GM23338 (cell line): ENCODE results near the gene TSPAN5. TPM values are rescaled to one million over a fixed set of nuclear protein-coding genes. Genes with fewer than 3 reads are reported as not detected.

Experiments
- ATAC-seq: fragments of 200-7000 bp; cut with Tn5 transposase; 3 replicates; pipeline ENCODE4 v1.9.1; 2020
- DNase-seq: peaks from one replicate; pipeline ENCODE4 v3.0.0-alpha.2; 2015; ENCODE audit warnings: low spot score
- H2AFZ ChIP-seq: fragments of 200-600 bp; sonication (generic); 2 replicates; pipeline ENCODE4 v1.8.0; 2016; ENCODE audit warnings: antibody characterized with exemption, mild to moderate bottlenecking, moderate library complexity
- H3F3A ChIP-seq: fragments of 200-600 bp; sonication (generic); replicated peaks from 2 replicates; pipeline ENCODE4 v1.8.0; 2017; ENCODE audit warnings: antibody characterized with exemption, mixed run types, low read depth
- H3K27ac ChIP-seq: fragments of 200-600 bp; sonication (generic); 2 replicates; pipeline ENCODE4 v1.6.1; 2016; ENCODE audit warnings: low read depth
- H3K27me3 ChIP-seq: fragments of 200-600 bp; sonication (generic); 2 replicates; pipeline ENCODE4 v1.8.0; 2016; ENCODE audit warnings: mild to moderate bottlenecking, mixed run types, moderate library complexity; ENCODE audit not compliant: insufficient read depth
- H3K36me3 ChIP-seq: fragments of 200-600 bp; sonication (generic); 2 replicates; pipeline ENCODE4 v1.8.0; 2016; ENCODE audit warnings: mild to moderate bottlenecking; ENCODE audit not compliant: insufficient read depth
- H3K4me1 ChIP-seq: fragments of 200-600 bp; sonication (generic); 2 replicates; pipeline ENCODE4 v1.8.0; 2016; ENCODE audit warnings: mild to moderate bottlenecking, moderate library complexity; ENCODE audit not compliant: insufficient read depth
- H3K4me2 ChIP-seq: fragments of 200-600 bp; sonication (generic); 2 replicates; pipeline ENCODE4 v1.7.1; 2017; ENCODE audit warnings: mixed run types
- H3K4me3 ChIP-seq: fragments of 200-600 bp; sonication (generic); 2 replicates; pipeline ENCODE4 v1.6.1; 2016; ENCODE audit warnings: mixed run types
- H3K79me2 ChIP-seq: fragments of 200-600 bp; sonication (generic); replicated peaks from 2 replicates; pipeline ENCODE4 v1.8.0; 2017; ENCODE audit warnings: mild to moderate bottlenecking; ENCODE audit not compliant: insufficient read depth
- H3K9me2 ChIP-seq: fragments of 200-600 bp; sonication (generic); 2 replicates; pipeline ENCODE4 v1.8.0; 2017; ENCODE audit not compliant: insufficient read depth
- H4K20me1 ChIP-seq: fragments of 200-600 bp; sonication (generic); replicated peaks from 2 replicates; pipeline ENCODE4 v1.8.0; 2017; ENCODE audit warnings: mild to moderate bottlenecking; ENCODE audit not compliant: insufficient read depth
- H3K27ac Mint-ChIP-seq: 2 replicates; pipeline ENCODE4 v1.8.0; 2020; ENCODE audit warnings: inconsistent platforms, mild to moderate bottlenecking, moderate library complexity, mixed read lengths
- H3K27me3 Mint-ChIP-seq: 3 replicates; pipeline ENCODE4 v1.8.0; 2022; ENCODE audit warnings: low read depth, mild to moderate bottlenecking, moderate library complexity, mixed read lengths, inconsistent platforms; ENCODE audit not compliant: insufficient read depth, poor library complexity
- H3K36me3 Mint-ChIP-seq: 3 replicates; pipeline ENCODE4 v1.8.0; 2021; ENCODE audit warnings: low read depth, mild to moderate bottlenecking, inconsistent platforms, moderate library complexity, mixed read lengths
- H3K4me1 Mint-ChIP-seq: 3 replicates; pipeline ENCODE4 v1.8.0; 2020; ENCODE audit warnings: mild to moderate bottlenecking, inconsistent platforms, mixed read lengths
- H3K4me3 Mint-ChIP-seq: 3 replicates; pipeline ENCODE4 v1.8.0; 2021; ENCODE audit warnings: moderate library complexity, mild to moderate bottlenecking, inconsistent platforms, mixed read lengths
- H3K9me3 Mint-ChIP-seq: 3 replicates; pipeline ENCODE4 v1.8.0; 2020; ENCODE audit warnings: moderate library complexity, mild to moderate bottlenecking, inconsistent platforms, mixed read lengths
- CREB1 ChIP-seq: fragments of 250-450 bp; sonication (Bioruptor Pico); IDR thresholded peaks from 2 replicates; pipeline ENCODE4 v1.5.0; 2020; ENCODE audit warnings: low read depth, mild to moderate bottlenecking, moderate library complexity
- EZH2 ChIP-seq: fragments of 200-600 bp; sonication (generic); IDR thresholded peaks from one replicate; pipeline ENCODE4 v1.8.0; 2017; ENCODE audit warnings: antibody characterized with exemption, mild to moderate bottlenecking, low read depth; ENCODE audit not compliant: unreplicated experiment
- EZH2phosphoT487 ChIP-seq: fragments of 200-600 bp; sonication (generic); IDR thresholded peaks from one replicate; pipeline ENCODE4 v1.8.1; 2018; ENCODE audit warnings: antibody characterized with exemption; ENCODE audit not compliant: unreplicated experiment
- JUNB ChIP-seq: IDR thresholded peaks from one replicate; pipeline ENCODE4 v1.6.1; 2016; ENCODE audit warnings: antibody characterized with exemption; ENCODE audit not compliant: unreplicated experiment
- NANOG ChIP-seq: IDR thresholded peaks from 2 replicates; pipeline ENCODE4 v1.6.1; 2016; ENCODE audit warnings: antibody characterized with exemption, borderline replicate concordance
- POLR2AphosphoS5 ChIP-seq: IDR thresholded peaks from 2 replicates; pipeline ENCODE4 v1.6.1; 2016; ENCODE audit warnings: antibody characterized with exemption, low read depth
- STAT1 ChIP-seq: IDR thresholded peaks from one replicate; pipeline ENCODE4 v1.6.1; 2016; ENCODE audit warnings: antibody characterized with exemption; ENCODE audit not compliant: unreplicated experiment
- ZNF114 ChIP-seq: fragments of 250-450 bp; sonication (Bioruptor Pico); IDR thresholded peaks from 2 replicates; pipeline ENCODE4 v1.5.0; 2020; ENCODE audit warnings: mild to moderate bottlenecking, moderate library complexity
- ZNF331 ChIP-seq: fragments of 250-450 bp; sonication (Bioruptor Pico); IDR thresholded peaks from 2 replicates; pipeline ENCODE4 v1.5.0; 2020; ENCODE audit warnings: low read depth, mild to moderate bottlenecking, moderate library complexity
- polyA plus RNA-seq: library from polyadenylated mRNA; unstranded; fragments of >200 nt; fragmentation: Nextera tagmentation; extraction: Ambion mirVana; gene quantifications from 2 replicates; pipeline ENCODE4 v1.2.1, GENCODE V29; 2016
- total RNA-seq: library from RNA; depleted of rRNA; stranded (reverse); fragments of >200 nt; shearing (Covaris generic); gene quantifications from 2 replicates; pipeline ENCODE4 v1.2.3, GENCODE V29; 2014
- TF ChIP-seq, protein P1 (sequence below): IDR thresholded peaks from 2 replicates; pipeline ENCODE4 v1.6.1; 2016; ENCODE audit warnings: antibody characterized with exemption
- TF ChIP-seq, protein P2 (sequence below): IDR thresholded peaks from one replicate; pipeline ENCODE4 v1.6.1; 2018; ENCODE audit warnings: antibody characterized with exemption; ENCODE audit not compliant: unreplicated experiment
- TF ChIP-seq, protein P3 (sequence below): fragments of 250-450 bp; sonication (Bioruptor Pico); IDR thresholded peaks from 2 replicates; pipeline ENCODE4 v1.5.0; 2020; ENCODE audit warnings: mild to moderate bottlenecking, moderate library complexity
- TF ChIP-seq, protein P4 (sequence below), 2 experiments: fragments of 200-600 bp in 1 of 2; sonication (generic) in 1 of 2; conservative IDR thresholded peaks; 2 replicates each; pipeline versions ENCODE4 v1.5.1 to v1.6.1; 2016 to 2017; ENCODE audit warnings: antibody characterized with exemption in 2 of 2, low read depth in 2 of 2, mild to moderate bottlenecking in 2 of 2, moderate library complexity in 1 of 2

TSPAN5 gene
- total and polyA plus RNA-seq, 2 experiments from 2014 or later: 18.6 to 21.5 TPM

DNA sequence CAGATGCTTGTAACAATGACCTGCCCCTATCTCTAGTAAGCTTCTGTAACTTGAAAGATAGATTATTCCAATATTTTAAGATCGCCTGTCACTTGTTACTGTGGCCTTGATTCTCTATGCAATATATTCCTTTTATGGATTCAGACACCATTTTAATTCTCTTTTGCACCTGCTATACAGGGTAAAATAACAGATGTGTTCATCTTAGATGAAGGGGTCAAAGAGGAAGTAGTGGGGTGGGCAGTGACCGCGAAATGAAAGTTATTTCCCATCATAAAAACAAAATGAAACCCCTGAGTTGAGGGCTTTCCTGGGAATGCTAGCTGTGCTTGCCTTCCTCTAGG, 175.9 kb downstream of the TSPAN5 start:
- Histone ChIP-seq H3K27me3 (no peaks in the 10 kb centered on the region), H4K20me1 (no peaks in the 10 kb centered on the region), H3K27ac (no peak overlapping the region), H2AFZ (no peak overlapping the region), H3K4me1 (peaks cover 29% of the 10 kb centered on the region), H3K79me2 (no peaks in the 10 kb centered on the region), H3F3A (no peaks in the 10 kb centered on the region), H3K4me3 (no peak overlapping the region), H3K4me2 (no peak overlapping the region), H3K36me3 (no peaks in the 10 kb centered on the region), H3K9me2 (peaks cover 8% of the 10 kb centered on the region; the same call in 1 of the 2 replicates)
- DNase-seq (no peak), ATAC-seq (no peak)
- Mint-ChIP-seq H3K4me3 (no peak overlapping the region), H3K4me1 (peaks cover 48% of the 10 kb centered on the region), H3K27ac (no peak overlapping the region), H3K36me3 (no peaks in the 10 kb centered on the region; the same call in 2 of the 3 replicates), H3K27me3 (no peaks in the 10 kb centered on the region), H3K9me3 (no peaks in the 10 kb centered on the region)
- TF ChIP-seq POLR2AphosphoS5 (no peak), NANOG (no peak), JUNB (no peak), EZH2phosphoT487 (no peak), ZNF331 (CRISPR knock-in tag) (no peak), CREB1 (CRISPR knock-in tag) (no peak), ZNF114 (CRISPR knock-in tag) (no peak), EZH2 (no peak), STAT1 (no peak)
- TF ChIP-seq, protein P1, sequence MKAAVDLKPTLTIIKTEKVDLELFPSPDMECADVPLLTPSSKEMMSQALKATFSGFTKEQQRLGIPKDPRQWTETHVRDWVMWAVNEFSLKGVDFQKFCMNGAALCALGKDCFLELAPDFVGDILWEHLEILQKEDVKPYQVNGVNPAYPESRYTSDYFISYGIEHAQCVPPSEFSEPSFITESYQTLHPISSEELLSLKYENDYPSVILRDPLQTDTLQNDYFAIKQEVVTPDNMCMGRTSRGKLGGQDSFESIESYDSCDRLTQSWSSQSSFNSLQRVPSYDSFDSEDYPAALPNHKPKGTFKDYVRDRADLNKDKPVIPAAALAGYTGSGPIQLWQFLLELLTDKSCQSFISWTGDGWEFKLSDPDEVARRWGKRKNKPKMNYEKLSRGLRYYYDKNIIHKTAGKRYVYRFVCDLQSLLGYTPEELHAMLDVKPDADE: no peak
- TF ChIP-seq, protein P2, sequence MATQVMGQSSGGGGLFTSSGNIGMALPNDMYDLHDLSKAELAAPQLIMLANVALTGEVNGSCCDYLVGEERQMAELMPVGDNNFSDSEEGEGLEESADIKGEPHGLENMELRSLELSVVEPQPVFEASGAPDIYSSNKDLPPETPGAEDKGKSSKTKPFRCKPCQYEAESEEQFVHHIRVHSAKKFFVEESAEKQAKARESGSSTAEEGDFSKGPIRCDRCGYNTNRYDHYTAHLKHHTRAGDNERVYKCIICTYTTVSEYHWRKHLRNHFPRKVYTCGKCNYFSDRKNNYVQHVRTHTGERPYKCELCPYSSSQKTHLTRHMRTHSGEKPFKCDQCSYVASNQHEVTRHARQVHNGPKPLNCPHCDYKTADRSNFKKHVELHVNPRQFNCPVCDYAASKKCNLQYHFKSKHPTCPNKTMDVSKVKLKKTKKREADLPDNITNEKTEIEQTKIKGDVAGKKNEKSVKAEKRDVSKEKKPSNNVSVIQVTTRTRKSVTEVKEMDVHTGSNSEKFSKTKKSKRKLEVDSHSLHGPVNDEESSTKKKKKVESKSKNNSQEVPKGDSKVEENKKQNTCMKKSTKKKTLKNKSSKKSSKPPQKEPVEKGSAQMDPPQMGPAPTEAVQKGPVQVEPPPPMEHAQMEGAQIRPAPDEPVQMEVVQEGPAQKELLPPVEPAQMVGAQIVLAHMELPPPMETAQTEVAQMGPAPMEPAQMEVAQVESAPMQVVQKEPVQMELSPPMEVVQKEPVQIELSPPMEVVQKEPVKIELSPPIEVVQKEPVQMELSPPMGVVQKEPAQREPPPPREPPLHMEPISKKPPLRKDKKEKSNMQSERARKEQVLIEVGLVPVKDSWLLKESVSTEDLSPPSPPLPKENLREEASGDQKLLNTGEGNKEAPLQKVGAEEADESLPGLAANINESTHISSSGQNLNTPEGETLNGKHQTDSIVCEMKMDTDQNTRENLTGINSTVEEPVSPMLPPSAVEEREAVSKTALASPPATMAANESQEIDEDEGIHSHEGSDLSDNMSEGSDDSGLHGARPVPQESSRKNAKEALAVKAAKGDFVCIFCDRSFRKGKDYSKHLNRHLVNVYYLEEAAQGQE: no peak
- TF ChIP-seq, protein P3, sequence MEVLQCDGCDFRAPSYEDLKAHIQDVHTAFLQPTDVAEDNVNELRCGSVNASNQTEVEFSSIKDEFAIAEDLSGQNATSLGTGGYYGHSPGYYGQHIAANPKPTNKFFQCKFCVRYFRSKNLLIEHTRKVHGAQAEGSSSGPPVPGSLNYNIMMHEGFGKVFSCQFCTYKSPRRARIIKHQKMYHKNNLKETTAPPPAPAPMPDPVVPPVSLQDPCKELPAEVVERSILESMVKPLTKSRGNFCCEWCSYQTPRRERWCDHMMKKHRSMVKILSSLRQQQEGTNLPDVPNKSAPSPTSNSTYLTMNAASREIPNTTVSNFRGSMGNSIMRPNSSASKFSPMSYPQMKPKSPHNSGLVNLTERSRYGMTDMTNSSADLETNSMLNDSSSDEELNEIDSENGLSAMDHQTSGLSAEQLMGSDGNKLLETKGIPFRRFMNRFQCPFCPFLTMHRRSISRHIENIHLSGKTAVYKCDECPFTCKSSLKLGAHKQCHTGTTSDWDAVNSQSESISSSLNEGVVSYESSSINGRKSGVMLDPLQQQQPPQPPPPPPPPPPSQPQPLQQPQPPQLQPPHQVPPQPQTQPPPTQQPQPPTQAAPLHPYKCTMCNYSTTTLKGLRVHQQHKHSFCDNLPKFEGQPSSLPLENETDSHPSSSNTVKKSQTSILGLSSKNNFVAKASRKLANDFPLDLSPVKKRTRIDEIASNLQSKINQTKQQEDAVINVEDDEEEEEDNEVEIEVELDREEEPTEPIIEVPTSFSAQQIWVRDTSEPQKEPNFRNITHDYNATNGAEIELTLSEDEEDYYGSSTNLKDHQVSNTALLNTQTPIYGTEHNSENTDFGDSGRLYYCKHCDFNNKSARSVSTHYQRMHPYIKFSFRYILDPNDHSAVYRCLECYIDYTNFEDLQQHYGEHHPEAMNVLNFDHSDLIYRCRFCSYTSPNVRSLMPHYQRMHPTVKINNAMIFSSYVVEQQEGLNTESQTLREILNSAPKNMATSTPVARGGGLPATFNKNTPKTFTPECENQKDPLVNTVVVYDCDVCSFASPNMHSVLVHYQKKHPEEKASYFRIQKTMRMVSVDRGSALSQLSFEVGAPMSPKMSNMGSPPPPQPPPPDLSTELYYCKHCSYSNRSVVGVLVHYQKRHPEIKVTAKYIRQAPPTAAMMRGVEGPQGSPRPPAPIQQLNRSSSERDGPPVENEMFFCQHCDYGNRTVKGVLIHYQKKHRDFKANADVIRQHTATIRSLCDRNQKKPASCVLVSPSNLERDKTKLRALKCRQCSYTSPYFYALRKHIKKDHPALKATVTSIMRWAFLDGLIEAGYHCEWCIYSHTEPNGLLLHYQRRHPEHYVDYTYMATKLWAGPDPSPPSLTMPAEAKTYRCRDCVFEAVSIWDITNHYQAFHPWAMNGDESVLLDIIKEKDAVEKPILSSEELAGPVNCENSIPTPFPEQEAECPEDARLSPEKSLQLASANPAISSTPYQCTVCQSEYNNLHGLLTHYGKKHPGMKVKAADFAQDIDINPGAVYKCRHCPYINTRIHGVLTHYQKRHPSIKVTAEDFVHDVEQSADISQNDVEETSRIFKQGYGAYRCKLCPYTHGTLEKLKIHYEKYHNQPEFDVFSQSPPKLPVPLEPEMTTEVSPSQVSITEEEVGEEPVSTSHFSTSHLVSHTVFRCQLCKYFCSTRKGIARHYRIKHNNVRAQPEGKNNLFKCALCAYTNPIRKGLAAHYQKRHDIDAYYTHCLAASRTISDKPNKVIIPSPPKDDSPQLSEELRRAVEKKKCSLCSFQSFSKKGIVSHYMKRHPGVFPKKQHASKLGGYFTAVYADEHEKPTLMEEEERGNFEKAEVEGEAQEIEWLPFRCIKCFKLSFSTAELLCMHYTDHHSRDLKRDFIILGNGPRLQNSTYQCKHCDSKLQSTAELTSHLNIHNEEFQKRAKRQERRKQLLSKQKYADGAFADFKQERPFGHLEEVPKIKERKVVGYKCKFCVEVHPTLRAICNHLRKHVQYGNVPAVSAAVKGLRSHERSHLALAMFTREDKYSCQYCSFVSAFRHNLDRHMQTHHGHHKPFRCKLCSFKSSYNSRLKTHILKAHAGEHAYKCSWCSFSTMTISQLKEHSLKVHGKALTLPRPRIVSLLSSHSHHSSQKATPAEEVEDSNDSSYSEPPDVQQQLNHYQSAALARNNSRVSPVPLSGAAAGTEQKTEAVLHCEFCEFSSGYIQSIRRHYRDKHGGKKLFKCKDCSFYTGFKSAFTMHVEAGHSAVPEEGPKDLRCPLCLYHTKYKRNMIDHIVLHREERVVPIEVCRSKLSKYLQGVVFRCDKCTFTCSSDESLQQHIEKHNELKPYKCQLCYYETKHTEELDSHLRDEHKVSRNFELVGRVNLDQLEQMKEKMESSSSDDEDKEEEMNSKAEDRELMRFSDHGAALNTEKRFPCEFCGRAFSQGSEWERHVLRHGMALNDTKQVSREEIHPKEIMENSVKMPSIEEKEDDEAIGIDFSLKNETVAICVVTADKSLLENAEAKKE: no peak
- TF ChIP-seq, protein P4, sequence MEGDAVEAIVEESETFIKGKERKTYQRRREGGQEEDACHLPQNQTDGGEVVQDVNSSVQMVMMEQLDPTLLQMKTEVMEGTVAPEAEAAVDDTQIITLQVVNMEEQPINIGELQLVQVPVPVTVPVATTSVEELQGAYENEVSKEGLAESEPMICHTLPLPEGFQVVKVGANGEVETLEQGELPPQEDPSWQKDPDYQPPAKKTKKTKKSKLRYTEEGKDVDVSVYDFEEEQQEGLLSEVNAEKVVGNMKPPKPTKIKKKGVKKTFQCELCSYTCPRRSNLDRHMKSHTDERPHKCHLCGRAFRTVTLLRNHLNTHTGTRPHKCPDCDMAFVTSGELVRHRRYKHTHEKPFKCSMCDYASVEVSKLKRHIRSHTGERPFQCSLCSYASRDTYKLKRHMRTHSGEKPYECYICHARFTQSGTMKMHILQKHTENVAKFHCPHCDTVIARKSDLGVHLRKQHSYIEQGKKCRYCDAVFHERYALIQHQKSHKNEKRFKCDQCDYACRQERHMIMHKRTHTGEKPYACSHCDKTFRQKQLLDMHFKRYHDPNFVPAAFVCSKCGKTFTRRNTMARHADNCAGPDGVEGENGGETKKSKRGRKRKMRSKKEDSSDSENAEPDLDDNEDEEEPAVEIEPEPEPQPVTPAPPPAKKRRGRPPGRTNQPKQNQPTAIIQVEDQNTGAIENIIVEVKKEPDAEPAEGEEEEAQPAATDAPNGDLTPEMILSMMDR (conservative IDR thresholded peaks at IDR 0.05; ENCODE audit: low read depth in 2 of 2): no peak
